ENCODE measurements around the gene ARVCF. TPM values are rescaled to one million over a fixed set of nuclear protein-coding genes. Genes with fewer than 3 reads are reported as not detected.

Gene ARVCF
- total and polyA plus RNA-seq, 9 of the 15 experiments (the other 6 are each of a cell fraction or from before 2014, with no cell fraction given), result 0.03 to 97.4 (median 15.6) TPM

DNA sequence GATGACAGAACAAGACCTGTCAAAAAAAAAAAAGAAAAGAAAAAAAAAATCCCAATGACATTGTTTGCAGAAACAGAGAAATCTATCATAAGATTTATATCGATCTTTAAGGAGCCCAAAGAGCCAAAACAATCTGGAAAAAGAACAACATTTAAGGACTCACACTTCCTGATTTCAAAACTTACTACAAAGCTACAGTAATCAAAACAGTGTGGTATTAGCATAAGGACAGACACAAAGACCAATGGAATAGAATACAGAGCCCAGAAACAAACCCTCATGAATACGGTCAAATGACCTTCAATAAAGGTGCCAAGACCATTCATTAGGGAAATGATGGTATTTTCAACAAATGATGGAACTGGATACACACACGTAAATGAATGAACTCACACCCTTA, 12.2 kb downstream of the ARVCF start (continued):
- TF ChIP-seq ZSCAN32 (CRISPR knock-in tag; IDR thresholded peaks at IDR 0.05) (no peak), EHMT2 (IDR thresholded peaks at IDR 0.05) (no peak), STAT5A (IDR thresholded peaks at IDR 0.05; ENCODE audit: borderline replicate concordance, low read length) (no peak), LARP7 (IDR thresholded peaks at IDR 0.05) (no peak), HNRNPH1 (optimal IDR thresholded peaks at IDR 0.05; ENCODE audit: low read depth, low read length) (no peak), ESRRA (IDR thresholded peaks at IDR 0.05; ENCODE audit: borderline replicate concordance, low read depth) (no peak), SRSF3 (IDR thresholded peaks at IDR 0.05; ENCODE audit: insufficient read depth, low read length) (no peak), CBX5 (IDR thresholded peaks at IDR 0.05; ENCODE audit: borderline replicate concordance, low read depth) (no peak), TEAD4 (IDR thresholded peaks at IDR 0.05; ENCODE audit: low read length) (no peak), TEAD4 (CRISPR knock-in tag; IDR thresholded peaks at IDR 0.05; ENCODE audit: borderline replicate concordance) (no peak), NFXL1 (CRISPR knock-in tag; IDR thresholded peaks at IDR 0.05) (no peak), PHTF2 (CRISPR knock-in tag; IDR thresholded peaks at IDR 0.05) (no peak), SMAD3 (CRISPR knock-in tag; conservative IDR thresholded peaks at IDR 0.05) (no peak), COPS2 (conservative IDR thresholded peaks at IDR 0.05) (no peak), TAF1 (IDR thresholded peaks at IDR 0.05; ENCODE audit: control insufficient read depth, extremely low read depth, insufficient read depth, low read length, severe bottlenecking) (no peak), ZNF175 (CRISPR knock-in tag; IDR thresholded peaks at IDR 0.05; ENCODE audit: low read depth) (no peak), NELFE (IDR thresholded peaks at IDR 0.05; ENCODE audit: insufficient read depth, insufficient read length) (no peak), GATAD2B (IDR thresholded peaks at IDR 0.05; ENCODE audit: borderline replicate concordance) (no peak), RB1 (IDR thresholded peaks at IDR 0.05; ENCODE audit: low read depth) (0 out of 2 replicates have a peak, but pooled peaks have one; percentile 10), ZNF23 (CRISPR knock-in tag; IDR thresholded peaks at IDR 0.05) (no peak), PRPF4 (IDR thresholded peaks at IDR 0.05; ENCODE audit: insufficient read depth, low read depth, low read length, poor library complexity, severe bottlenecking) (no peak), RNF2 (IDR thresholded peaks at IDR 0.05) (no peak), CXXC5 (CRISPR knock-in tag; IDR thresholded peaks at IDR 0.05) (no peak), PHB (CRISPR knock-in tag; IDR thresholded peaks at IDR 0.05) (no peak)
- TF ChIP-seq, protein P1, sequence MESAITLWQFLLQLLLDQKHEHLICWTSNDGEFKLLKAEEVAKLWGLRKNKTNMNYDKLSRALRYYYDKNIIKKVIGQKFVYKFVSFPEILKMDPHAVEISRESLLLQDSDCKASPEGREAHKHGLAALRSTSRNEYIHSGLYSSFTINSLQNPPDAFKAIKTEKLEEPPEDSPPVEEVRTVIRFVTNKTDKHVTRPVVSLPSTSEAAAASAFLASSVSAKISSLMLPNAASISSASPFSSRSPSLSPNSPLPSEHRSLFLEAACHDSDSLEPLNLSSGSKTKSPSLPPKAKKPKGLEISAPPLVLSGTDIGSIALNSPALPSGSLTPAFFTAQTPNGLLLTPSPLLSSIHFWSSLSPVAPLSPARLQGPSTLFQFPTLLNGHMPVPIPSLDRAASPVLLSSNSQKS (CRISPR knock-in tag; IDR thresholded peaks at IDR 0.05), result no peak
- TF ChIP-seq, protein P2, sequence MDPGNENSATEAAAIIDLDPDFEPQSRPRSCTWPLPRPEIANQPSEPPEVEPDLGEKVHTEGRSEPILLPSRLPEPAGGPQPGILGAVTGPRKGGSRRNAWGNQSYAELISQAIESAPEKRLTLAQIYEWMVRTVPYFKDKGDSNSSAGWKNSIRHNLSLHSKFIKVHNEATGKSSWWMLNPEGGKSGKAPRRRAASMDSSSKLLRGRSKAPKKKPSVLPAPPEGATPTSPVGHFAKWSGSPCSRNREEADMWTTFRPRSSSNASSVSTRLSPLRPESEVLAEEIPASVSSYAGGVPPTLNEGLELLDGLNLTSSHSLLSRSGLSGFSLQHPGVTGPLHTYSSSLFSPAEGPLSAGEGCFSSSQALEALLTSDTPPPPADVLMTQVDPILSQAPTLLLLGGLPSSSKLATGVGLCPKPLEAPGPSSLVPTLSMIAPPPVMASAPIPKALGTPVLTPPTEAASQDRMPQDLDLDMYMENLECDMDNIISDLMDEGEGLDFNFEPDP (CRISPR knock-in tag; IDR thresholded peaks at IDR 0.05), result no peak
- TF ChIP-seq, protein P3, sequence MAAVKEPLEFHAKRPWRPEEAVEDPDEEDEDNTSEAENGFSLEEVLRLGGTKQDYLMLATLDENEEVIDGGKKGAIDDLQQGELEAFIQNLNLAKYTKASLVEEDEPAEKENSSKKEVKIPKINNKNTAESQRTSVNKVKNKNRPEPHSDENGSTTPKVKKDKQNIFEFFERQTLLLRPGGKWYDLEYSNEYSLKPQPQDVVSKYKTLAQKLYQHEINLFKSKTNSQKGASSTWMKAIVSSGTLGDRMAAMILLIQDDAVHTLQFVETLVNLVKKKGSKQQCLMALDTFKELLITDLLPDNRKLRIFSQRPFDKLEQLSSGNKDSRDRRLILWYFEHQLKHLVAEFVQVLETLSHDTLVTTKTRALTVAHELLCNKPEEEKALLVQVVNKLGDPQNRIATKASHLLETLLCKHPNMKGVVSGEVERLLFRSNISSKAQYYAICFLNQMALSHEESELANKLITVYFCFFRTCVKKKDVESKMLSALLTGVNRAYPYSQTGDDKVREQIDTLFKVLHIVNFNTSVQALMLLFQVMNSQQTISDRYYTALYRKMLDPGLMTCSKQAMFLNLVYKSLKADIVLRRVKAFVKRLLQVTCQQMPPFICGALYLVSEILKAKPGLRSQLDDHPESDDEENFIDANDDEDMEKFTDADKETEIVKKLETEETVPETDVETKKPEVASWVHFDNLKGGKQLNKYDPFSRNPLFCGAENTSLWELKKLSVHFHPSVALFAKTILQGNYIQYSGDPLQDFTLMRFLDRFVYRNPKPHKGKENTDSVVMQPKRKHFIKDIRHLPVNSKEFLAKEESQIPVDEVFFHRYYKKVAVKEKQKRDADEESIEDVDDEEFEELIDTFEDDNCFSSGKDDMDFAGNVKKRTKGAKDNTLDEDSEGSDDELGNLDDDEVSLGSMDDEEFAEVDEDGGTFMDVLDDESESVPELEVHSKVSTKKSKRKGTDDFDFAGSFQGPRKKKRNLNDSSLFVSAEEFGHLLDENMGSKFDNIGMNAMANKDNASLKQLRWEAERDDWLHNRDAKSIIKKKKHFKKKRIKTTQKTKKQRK (IDR thresholded peaks at IDR 0.05; ENCODE audit: borderline replicate concordance, low read depth, low read length), result no peak

All from K562 (cell line).